Measurements from ENCODE around the gene ZMIZ1.
A peak's percentile ranks its signal among the peaks of the same experiment; 100 is the strongest.

The ZMIZ1 gene

DNA sequence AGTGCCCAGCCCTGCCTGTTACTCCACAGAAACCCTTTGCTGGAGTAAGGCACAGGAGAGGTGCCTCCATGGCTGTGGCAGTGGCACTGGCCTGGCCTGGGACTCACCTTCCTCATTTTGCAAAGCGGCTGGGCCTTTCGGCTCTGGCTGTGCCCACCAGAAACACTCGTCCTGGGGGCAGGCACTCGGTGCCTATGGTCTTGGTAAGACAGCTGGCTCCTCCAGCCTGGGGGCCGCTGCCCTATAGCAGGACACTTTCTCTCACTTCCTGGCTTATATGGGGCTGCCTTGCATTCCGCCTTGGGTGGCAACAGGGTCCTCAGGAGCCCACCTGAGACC lies 13.2 kb downstream of the ZMIZ1 start:
- no peak for DNase-seq (ENCODE audit: low spot score)

DNA sequence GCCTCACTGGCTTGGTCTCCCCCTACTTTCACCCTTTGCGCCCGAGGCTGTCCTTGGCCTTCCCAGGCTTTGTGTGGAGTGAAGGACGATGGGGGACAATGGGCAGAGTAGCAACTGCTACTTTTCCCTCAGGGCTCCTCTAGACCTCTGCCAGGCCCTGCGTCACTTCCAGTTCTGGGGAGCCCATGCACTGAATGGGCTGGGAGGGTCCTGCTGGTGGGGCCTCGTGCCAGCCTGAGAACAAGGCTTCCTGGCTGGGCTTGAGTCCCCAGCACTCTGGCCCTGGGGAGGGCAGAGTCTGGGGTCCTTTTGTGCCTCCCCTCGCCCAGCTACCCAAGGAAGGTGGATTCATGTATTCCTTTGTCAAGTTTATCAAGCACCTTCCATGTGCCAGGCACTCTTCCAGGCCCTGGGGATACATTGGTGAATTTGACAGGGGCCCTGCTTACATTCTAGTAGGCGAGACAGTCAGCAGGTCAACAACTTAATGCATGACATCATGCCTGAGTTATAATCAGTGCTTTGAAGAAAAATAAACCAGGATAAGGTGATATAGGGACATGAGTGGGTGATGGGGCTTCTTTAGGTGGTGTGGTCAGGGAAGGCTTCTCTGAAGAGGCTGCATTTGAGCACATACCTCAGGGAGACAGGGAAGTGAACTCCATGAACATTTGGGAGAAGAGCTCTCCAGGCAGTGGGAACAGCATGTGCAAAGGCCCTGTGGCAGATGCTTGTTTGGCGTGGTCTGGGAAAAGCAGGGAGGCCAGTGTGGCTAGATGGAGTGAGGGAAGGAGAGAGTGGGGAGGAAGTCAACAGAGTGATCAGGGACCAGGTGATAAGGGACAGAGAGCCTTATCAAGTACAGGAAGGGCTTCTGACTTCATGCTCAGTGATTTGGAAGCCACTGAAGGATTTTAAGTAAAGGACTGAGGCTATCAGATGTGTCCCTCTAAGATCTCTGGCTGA lies 14.1 kb downstream of the ZMIZ1 start:
- DNase-seq (ENCODE audit: low spot score) = no peak

DNA sequence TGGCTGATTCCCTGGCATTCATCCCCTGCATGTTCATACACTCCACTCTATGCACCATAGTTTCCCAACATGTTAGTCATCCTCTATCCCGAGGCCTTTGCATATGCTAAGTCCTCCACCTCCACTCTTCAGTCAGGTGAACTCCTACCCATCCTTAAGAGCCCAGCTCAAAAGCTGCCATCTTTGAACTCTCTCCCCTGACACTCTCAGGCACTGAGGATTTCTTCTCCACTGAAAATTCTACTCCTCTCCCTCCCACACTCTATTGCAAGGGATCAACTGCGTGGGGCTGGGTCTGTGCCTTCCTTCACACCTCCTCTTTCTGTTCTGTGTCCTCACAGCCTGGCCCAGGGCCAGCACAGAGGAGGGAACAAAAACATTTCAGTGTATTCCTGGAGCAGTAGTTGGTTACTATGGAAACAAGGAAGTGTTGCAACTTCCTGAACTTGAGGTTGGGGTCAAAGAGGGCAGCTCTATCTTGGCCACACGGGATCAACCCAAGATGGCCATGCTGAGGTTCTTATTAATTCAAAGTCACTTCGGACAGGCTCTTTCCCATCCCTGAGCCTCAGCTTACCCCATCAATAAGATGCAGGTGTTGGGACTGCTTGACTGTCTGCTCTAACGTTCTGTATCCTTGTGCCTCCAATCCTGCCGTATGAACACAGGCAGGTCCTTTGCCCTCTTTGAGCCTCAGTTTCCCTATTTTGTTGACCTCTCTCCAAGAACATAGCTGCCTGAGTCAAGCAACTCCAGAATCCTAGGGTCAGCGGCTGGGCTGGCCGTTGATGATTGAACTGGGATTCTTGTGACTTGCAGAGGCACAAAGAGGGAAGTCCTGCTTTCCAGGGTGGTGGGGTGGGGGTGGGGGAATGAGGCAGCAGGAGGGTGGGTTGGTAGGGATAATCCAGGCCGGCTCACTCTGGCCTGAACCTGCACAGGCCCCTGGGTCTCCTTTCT lies 15.5 kb downstream of the ZMIZ1 start:
- peak; percentile 96 for DNase-seq (ENCODE audit: low spot score)

DNA sequence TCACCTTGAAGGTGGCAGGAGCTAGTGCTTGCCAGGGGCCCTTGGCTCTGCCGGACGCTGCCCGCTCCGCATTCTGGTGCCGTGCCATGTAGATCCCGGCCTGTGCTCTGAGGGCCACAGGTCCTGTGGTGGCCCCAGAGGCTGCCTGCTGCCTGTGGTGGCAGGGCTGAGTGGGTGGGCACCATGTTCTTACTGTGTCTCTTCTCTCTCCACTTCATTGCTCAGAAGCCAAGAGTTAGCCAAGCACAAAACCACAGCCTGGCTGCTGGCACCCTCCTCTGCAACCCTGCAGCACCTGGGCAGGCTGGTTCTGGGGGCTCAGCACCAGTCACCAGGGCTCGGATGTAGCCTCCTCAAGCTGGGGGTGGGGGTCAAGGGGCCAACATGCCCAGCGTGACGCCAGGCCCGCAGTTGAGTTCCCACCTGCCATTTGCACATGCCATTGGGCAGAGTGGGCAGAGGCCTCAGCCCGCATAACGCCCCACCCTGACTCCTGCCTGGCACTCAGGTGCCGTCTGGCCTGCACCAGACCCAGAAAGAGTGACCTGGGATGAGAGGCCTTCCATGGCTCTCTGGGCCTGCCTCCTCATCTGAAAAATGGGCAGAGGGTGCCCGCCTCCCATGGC lies 16.3 kb downstream of the ZMIZ1 start:
- no peak for DNase-seq (ENCODE audit: low spot score)

DNA sequence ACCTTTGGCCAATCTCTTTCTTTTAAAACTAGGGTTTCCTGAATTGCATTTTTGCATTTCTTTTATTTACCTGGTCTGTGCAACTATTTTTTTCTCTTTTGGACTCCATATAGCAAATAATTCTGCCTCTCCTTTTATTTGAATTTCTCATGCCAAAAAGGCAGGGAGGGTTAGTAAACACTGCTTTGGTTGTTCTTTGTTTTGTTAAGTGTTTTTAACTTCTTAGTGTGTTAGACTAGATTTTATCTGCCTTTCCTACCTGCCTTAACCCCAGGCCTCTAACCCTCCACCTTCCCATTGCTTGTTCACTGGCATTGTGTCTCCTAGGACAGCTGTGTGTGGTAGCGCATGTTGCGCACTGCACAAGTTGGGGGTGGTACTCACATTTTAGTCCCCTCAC lies 18.1 kb downstream of the ZMIZ1 start:
- DNase-seq (ENCODE audit: low spot score) = no peak

DNA sequence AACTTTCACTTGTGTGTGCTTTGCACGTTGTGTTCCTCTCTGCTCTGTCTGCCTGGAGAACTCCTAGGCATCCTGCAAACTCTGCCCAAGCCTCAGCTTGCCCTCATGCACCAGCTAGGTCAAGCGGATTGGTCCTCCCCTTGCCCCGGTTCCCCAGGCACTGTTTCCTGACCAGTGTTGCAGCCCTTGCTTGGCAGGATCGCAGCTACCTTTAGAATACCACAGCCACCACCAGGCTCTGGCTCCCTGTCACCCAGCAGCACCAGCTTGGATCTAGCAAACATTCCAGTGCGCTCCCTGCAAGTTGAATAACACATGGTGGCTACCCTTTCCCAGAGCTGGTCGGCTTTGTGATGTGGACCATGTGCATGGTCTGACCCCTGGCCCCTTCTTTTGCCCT lies 19.0 kb downstream of the ZMIZ1 start:
- DNase-seq (ENCODE audit: low spot score) = no peak

DNA sequence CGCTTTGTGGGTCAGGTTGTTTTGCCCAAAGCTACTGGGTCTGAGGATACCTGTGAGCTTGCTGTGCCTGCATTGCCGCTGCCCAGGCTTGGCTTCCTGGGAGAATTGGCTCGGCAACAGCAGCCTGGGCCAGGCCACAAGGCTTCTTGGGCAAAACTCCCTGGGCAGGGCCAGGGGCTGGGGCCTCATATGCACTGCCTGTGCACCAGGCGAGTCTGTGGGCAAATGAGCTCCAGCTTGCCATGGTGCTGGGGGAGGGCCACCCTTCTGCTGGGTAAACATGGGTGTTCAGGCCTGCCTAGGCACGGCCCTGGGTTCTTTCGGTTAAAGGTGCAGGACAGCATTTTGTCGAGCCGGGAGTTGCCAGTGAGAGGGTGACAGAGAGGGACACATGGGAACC lies 19.4 kb downstream of the ZMIZ1 start:
- DNase-seq (ENCODE audit: low spot score) = no peak

DNA sequence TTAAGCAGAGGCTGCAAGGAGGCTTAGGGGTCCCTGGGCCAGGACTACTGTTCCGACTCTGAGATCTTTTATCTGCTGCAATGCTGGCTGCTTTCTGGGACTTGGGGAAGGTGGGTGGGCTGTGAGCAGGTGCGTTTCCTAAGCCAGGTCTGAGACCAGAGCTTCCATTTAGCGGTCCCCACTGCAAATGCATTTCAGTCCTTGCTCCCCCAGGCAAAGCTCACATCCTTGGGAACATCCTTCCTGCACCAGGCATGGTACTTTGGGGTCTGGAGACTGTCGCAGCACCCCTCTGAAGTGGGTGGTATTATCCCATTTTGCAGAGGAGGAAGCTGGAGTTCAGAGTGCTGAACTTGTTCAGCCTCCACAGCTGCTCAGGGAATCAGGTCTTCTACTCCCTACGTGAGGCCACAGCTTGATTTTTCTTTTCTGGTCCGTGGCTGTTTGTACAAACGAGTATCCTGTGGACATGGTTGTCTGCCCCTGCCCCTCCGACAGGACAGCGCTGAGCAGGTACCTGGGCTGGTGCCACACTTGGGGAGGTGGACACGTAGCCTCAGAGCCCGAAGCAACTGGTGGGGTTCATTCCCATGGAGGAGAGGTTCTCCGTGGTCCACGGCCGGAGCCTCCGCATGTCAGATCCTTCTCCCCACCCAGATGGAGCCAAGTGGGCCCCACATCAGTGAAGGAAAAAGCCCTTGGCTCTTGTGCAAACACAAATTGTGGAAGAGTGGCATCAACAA lies 20.0 kb downstream of the ZMIZ1 start:
- DNase-seq (ENCODE audit: low spot score) = no peak

DNA sequence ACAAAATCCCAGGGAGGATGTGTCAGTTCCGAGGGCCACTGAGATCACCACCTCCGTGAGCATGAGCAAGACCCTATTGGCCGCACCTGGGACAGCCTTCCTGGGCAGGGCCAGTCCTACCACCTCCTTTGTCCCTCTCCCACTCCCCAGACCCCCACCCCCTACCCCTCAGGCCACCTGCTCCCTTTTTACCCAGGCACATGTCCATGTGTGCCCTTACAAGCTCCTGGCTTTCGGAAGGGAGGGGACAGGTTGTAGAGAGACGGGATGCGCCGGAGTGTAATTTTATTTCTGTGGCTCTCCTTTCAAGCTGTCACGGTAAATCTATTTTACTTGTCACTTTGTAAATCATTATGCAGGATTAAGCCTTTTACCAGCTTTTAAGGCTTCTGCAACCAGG lies 20.9 kb downstream of the ZMIZ1 start:
- DNase-seq (ENCODE audit: low spot score) = no peak

DNA sequence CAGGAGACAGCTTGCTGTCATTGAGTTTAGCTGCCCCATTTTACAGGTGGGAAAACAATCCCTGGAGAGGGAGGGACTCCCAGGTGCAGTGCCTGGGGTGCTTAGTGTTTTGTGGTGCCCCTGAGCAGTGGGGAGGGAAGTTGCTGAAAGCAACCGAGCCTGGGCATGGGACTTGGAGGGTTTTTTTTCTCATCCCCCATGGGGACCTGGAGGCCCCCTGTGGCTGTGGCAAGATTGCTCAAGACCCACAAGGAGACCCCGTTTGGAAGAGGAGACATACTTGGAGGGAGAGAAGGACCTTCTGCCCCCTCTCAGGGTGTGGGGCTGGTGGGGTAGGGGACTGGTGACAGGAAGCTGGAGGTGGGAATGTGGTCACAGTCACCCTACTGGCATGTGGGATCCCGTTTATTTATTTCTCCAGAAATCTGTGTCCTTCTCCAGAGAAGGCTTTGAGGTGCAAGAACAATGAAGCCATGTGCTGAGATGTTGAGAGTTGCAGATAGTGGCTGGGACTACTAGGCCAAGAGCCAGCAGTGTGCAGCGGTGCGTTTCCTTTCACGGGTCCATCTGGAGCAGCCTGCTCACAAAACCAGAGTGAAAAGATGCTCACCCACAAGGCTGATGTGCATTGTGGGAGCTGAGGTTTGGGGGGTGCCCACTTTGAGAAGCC lies 21.5 kb downstream of the ZMIZ1 start:
- DNase-seq (ENCODE audit: low spot score) = no peak

DNA sequence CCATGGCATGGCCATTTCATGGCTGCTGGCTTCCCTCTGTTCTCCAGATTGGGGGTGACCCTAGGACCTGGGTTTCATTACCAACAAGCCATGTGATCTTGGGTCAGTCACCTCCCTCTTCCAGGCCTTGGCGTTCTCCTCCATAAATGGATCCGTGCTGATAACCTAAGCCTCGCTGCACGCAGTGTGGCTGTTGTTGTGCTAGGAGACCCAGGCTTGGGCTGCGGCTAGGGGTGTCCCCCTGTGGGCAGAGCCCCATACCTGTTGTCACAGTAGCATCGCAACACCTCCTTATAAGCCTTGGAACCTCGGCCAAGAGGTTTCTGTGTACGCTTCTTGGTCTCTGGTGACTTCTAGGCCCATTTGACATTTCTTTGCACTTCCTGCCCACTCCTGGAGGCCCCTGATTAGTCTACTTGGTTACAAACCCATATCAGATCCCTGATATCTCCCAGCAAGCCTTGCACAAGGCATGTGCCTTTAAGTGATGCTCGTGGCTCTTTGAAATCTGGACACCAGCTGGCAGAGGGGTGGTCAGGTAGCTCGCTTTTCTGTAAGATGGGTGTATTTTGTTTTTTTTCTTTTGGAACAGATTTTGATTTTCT lies 23.6 kb downstream of the ZMIZ1 start:
- no peak for DNase-seq (ENCODE audit: low spot score)

DNA sequence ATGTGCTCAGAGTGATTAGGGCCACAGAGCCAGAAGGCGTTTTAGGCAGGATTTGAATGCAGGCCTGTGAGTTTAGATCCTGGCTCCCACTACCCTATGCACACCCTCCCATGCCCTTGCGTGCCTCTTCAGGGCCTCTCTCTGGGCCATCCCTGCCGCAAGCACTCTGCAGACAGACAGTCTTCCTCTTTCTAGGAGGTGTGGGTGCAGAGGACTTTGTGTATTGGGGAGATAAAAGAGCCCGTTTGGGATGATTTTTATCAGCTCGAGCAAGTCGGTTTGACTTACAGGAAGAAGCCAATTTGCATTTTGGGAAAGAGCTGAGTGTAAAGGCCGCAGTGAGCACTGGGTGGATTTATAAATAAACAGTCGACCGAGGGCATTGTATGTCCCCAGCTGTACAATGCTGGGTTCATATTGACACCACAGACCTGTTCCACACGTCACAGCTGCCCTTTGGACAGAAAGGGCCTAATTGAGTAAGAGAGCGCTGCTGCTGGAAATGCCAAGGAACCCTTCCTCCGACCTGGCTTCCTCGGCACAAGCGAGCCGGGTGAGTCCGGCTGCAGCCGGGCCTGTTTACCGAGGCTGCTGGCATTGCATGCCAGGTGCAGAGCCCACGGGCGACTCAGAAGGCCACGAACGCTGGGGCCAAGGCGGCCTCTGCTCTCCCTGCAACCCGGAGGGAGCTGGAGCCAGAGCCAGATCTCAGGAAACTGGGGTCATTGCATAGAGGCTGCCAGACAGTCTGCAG lies 25.1 kb downstream of the ZMIZ1 start:
- no peak for DNase-seq (ENCODE audit: low spot score)

DNA sequence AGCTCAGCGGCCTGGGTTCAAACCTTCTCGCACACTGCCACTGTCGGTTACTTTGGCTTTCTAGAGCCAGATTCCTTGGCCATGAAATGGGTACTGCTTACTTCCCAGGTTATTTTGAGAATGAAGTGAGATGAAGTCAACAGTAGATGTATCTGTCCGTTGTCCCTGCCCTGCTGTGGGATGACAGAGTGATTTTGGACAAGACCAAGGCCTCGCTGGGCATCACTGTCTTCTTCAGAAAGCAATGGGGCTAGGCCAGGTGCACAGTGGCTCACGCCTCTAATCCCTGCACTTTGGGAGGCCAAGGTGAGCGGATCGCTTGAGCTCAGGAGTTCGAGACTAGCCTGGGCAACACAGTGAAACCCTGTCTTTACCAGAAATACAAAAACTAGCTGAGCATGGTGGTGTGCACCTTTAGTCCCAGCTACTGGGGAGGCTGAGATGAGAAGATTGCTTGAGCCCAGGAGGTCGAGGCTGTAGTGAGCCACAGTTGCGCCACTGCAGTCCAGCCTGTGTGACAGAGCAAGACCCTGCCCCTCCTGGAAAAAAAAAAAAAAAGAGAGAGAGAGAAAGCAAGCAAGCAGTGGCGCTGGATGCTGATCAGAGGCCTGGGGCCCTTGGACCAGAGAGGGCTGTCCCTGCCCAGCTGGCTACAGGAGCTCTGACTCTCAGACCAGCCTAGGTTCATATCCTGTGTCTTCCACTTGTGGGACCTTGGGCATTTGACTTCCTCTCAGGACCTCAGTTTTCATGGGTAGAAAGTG lies 25.8 kb downstream of the ZMIZ1 start:
- no peak for DNase-seq (ENCODE audit: low spot score)

DNA sequence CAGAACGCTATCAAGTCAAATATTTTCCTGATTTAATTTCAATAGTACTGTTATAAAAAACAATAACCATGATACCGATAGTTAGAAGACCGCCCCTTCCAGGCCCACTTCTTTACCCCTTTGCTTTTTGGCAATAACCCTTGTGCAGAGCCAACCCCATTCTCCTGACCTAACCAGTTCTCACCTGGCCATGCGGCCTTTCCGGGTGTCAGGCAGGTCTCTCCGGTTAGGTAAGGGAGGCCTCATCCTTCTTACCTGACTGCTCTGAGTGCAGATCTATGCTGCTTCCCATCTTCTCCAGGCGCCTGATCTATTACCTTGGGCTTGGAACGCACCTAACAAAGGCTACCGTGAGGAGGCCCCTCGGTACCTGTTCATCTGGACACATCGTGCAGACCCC lies 26.6 kb downstream of the ZMIZ1 start:
- DNase-seq (ENCODE audit: low spot score) = no peak

DNA sequence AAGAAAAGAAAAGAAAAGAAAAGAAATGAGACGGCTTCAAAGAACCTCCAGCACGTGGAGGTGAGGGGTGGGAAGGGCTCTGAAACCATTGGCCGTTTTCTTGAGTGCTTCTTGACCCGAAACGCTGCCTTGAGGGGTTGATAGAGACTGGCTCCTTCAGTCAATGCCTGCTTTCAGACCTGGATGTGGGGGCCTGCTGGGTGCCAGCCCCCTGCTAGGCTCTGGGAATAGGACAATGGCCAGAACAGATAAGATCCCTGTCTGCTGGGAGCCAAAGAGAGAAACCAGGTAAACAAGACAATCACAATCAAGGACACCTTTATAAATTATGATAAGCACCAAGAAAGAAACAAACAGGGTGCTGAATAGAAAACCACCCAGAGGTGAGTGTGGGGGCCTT lies 27.7 kb downstream of the ZMIZ1 start:
- DNase-seq (ENCODE audit: low spot score) = no peak

DNA sequence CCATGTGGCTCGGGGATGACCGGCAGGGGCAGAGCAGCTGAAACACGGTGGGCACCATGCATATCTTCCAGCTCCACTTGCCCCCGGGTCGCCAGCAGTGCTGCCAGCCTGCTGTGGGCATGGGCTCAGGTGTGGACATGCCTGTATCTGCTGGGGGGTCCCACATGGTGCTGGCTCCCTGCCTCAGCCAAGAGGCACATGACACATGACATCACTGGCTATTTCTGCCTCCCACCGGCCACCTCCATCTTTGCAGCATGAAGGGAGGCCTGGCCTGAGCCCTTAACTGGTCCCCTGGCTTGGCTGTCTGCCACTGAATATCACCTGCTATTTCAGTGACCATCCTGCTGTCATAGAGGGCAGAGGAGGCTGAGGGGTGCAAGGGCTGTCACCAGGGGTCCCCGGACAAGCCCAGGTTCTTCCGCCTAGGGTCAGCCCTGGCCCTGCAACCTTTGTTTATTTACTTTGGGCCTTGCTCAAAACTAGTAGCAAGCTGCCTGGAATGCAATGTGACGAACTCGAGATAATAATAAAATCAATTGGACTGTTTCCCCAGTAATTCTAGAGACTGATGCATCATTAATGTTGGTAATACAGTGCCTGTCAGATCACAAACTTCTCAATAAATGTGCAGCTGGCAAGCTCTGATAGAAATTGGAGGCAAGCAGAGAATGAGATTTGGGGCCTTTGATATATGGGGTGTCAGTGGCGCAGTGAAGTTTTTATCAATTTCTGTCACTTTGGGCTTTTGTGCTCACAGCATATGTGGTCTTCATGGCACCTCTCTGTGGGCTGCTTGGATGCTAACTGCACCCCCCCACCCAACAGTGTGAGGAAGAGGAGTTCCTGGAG lies 28.5 kb downstream of the ZMIZ1 start:
- DNase-seq (ENCODE audit: low spot score) = no peak

DNA sequence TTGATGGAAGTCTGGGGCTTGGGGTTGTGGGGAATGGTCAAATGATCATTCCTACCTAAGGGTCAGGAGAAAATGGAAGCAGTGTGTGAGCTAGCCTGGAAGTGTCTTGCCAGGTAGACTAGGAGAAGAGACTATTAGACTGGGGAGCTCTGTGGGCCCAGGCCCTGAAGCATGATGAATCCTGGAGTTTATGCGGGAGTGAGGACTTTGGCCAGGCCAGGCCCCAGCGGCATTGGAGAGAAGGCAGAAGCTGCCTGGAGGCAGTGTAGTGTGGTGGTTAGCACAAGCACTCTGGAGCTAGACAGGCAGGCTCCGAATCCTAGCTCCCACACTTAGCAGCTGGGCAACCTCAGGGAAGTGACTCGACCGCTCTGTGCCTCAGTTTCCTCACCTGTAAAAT lies 29.3 kb downstream of the ZMIZ1 start:
- no peak for DNase-seq (ENCODE audit: low spot score)

DNA sequence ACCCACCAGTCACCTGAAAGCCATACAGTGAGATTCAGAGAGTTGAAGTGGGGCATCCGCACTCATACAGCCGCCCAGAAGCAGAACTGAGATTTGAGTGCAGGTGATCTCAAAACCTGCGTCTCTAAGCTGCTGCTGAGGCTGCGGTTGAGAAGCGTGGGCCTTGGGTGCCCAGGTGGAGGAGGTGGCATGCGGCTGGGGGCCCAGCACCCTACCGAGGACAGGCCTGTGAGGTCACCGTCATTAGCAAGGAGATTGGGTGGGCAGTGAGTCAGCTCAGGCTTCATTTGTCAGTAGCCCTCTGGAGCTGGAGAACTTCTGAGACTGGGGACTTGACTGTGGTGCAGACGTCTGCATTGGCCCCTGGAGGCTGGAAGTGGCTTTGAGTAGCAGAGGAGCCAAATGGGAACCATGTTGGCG lies 29.8 kb downstream of the ZMIZ1 start:
- no peak for DNase-seq (ENCODE audit: low spot score)

Measured in COLO829 (cell line).